HG03521 (cell line): ENCODE measurements around the gene SLC30A3.

ENCODE experiments used
- ATAC-seq: cut with Tn5 transposase; IDR thresholded peaks from one replicate; pipeline ENCODE4 v1.9.1; 2021; ENCODE audit warnings: mild to moderate bottlenecking, moderate library complexity; ENCODE audit not compliant: unreplicated experiment

Gene SLC30A3

DNA sequence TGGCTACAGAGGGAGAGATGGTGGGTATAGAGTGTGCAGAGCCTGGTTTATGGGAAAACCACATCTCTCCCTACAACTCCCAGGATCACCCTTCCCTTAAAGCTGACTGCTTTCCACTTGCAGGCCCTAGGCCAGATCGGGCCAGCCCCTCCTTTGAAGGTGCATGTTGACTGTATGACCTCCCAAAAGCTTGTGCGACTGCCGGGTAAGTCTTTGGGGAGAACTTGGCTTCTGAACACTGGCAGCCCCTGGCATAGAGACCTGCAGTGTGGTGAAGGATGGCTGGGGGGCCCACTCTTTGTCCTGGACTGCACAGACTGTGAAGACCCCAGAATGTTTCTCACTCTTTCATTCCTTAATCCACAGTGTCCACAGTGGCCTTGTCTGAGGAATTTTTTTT lies 26.2 kb downstream of the SLC30A3 start:
- no peak for ATAC-seq

DNA sequence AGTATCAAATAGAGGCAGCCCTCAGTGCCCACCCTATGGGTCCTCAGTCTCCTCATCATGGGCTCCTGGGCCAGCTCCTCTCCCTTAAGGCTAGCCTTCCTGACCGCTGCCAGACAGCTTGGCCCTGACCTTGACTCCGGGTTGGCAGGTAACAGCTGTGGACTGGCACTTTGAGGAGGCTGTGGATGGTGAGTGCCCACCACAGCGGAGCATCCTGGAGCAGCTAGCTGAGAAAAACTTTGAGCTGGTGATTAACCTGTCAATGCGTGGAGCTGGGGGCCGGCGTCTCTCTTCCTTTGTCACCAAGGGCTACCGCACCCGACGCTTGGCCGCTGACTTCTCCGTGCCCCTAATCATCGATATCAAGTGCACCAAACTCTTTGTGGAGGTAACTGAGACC lies 26.7 kb downstream of the SLC30A3 start:
- no peak for ATAC-seq

DNA sequence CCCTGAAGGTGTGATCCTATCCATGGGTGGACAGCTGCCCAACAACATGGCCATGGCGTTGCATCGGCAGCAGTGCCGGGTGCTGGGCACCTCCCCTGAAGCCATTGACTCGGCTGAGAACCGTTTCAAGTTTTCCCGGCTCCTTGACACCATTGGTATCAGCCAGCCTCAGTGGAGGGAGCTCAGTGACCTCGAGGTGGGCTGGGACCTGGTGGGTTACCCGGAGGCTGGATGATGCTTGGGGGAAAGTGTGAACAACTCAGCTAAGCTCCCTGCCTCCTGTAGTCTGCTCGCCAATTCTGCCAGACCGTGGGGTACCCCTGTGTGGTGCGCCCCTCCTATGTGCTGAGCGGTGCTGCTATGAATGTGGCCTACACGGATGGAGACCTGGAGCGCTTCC lies 29.5 kb downstream of the SLC30A3 start:
- no peak for ATAC-seq

- ATAC-seq = no peak
Measured at GRCh38 chr2:27231921-27232320, 30.9 kb downstream of the SLC30A3 start.

GRCh38 chr2:27227501-27227900 lies 35.3 kb downstream of the SLC30A3 start:
- ATAC-seq = no peak

- ATAC-seq = no peak
Measured at GRCh38 chr2:27225526-27225925, 37.3 kb downstream of the SLC30A3 start.

DNA sequence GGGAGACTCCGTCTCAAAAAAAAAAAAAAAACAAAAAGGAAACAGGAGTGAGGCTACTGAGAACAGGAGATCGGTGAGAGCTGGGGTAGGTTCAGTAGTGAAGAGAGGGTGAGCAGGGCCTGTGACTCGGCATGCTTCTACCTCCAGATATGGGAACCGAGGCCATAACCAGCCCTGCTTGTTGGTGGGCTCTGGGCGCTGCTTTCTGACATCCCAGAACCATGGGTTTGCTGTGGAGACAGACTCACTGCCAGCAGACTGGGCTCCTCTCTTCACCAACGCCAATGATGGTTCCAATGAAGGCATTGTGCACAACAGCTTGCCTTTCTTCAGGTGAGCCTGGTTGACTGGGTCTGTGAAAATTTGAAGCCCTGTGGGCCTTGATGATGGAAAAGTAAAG lies 39.4 kb downstream of the SLC30A3 start:
- ATAC-seq = no peak

GRCh38 chr2:27222407-27222806 lies 40.4 kb downstream of the SLC30A3 start:
- ATAC-seq = no peak

- ATAC-seq = no peak
Measured at GRCh38 chr2:27221166-27221565, 41.7 kb downstream of the SLC30A3 start.

DNA sequence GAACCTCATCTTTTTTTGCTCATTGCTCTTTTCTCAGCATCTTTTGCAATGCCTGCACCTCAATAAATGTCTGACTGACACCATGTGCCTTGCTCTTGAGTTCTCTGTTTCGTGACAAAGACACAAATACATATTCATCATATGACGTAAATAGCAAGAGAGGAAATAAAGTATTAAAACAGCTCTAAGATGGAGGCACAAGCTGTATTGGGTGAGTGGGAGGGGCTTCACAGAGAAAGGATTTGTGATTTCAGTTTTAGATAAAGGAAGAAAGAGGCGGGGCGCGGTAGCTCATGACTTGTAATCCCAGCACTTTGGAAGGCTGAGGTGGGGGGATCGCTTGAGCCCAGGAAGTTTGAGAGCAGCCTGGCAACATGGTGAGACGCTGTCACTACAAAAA lies 42.8 kb downstream of the SLC30A3 start:
- no peak for ATAC-seq

DNA sequence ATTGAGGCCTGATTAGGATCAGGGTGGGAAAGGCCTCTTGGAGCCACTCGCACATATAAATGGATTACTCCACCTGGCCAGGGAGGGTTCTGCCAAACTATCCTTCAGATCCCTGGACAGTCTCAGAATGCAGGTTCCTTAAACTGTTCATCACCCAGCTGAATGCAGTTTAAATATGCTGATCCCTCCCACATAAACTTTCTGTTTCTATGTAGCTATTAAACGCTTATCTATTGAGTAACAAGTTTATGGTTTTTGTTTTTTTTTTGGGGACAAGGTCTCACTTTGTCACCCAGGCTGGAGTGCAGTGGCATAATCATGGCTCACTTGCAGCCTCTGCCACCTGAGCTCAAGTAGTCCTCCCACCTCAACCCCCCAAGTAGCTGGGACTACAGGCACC lies 43.8 kb downstream of the SLC30A3 start:
- ATAC-seq = no peak

GRCh38 chr2:27218614-27219013 lies 44.2 kb downstream of the SLC30A3 start:
- ATAC-seq = no peak

DNA sequence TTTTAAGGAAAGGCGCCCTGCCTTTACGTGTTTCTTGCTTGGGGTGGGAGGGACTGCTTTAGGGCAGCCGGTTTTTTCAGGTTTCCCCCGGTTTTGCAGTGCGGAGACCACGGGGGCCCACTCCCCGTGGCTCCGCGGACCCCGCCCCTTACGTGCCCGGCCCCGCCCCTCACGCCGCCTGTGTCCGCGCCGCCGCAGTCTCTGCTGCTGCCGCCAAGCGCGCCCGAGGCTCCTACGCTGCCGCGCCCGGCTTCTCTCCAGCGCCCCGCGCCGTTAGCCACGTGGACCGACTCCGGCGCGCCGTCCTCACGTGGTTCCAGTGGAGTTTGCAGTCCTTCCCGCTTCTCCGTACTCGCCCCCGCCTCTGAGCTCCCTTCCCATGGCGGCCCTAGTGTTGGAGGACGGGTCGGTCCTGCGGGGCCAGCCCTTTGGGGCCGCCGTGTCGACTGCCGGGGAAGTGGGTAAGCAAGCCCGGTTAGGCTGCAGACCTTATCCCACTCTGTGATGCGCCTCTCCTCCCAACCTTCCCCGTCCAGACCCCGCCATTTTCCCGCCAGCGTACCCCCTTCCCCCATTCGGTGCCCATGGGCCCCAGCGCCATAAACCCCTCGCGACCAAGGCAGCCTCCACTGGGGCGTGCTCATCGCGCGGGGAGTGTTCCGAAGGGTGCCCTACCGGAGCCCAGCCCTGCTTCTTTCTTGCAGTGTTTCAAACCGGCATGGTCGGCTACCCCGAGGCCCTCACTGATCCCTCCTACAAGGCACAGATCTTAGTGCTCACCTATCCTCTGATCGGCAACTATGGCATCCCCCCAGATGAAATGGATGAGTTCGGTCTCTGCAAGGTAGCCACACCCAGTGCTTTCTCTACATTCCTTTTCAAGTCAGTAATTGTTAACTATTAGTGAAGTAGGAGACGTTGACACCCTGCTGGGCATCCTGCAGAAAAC lies 45.4 kb downstream of the SLC30A3 start, which contains the start of gene CAD:
Gene CAD (plus strand): TSS at position 197 of the 949 bp plus-strand sequence. CDS start 183 bp downstream, at position 380.
- peak; percentile 76 for ATAC-seq

- ATAC-seq = no peak
Measured at GRCh38 chr2:27216416-27217137, 46.3 kb downstream of the SLC30A3 start.

GRCh38 chr2:27214941-27215340 lies 47.9 kb downstream of the SLC30A3 start:
- no peak for ATAC-seq

DNA sequence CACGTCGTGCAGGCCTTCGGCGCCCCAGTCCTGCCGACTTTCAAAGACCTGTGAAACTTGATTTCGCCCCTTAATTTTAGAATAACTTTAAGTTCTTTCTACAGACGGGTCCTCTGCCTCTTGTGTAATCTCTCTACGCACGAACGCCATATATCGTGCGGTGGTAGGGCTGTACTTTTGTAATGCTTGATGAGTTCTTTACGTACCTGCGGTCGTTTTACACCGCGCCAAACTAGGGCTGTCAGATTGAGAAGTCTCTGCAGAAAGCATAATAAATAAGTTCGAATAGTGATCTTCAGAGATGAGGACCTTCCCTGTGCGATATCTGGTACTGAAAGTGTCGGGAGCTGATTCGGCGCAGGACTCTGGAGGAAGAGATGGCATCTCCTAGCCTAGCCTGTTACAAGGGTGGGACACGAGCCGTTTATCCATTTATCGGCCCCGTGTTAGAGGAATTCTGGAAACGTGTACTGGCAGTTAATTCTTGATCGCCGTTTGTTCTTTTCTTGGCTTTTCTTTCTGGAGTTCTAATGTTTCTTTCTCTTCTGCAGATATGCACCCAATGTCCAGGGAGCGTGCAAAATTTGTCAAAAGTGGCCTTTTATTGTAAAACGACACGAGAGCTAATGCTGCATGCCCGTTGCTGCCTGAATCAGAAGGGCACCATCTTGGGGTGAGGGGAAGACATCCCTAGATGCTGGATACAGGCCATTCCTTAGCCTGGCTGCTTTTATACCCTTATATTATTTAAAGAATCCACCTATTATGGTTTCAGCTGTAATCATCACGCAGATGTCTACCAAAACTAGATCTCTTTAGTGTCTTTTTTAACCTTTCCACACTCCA lies 50.0 kb downstream of the SLC30A3 start:
- peak; percentile 7 for ATAC-seq

DNA sequence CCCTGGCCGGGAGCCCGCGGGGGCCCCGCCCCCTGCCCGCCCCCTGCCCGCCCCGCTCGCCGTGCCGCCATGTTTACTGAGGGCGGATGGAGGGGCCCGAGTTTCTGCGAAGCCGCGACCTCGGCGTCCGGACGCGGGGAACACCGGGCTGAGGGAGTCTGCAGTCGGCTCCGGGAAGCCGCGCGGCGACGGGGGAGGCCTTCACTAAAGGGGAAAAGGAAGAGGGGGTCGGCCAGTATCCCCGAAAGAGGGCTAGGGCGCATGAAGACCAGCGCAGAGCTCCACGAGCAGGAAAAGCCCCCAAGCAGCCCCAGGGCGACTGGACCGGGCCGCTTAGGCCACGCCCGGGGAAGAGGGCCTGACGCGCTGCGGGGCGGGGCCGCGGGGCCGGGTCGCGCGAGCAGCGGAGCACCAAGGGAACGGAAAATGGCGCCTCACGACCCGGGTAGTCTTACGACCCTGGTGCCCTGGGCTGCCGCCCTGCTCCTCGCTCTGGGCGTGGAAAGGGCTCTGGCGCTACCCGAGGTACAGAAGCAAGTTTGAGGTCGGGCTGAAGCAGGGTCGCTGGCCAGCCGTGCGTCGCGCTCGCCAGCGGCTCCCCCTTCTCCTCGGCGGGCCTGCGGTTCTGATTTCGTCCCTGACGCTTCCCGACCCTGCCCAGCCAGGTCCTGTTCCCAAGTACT lies 50.8 kb downstream of the SLC30A3 start, which contains the start of the genes ATRAID and SLC5A6:
Gene ATRAID (plus strand): TSS at position 99 of the 683 bp plus-strand sequence. CDS start 328 bp downstream, at position 427.
Gene SLC5A6 (minus strand): TSS at position 326 of the 683 bp plus-strand sequence. CDS start 4,618 bp downstream, outside the sequence.
- ATAC-seq = peak; percentile 78

DNA sequence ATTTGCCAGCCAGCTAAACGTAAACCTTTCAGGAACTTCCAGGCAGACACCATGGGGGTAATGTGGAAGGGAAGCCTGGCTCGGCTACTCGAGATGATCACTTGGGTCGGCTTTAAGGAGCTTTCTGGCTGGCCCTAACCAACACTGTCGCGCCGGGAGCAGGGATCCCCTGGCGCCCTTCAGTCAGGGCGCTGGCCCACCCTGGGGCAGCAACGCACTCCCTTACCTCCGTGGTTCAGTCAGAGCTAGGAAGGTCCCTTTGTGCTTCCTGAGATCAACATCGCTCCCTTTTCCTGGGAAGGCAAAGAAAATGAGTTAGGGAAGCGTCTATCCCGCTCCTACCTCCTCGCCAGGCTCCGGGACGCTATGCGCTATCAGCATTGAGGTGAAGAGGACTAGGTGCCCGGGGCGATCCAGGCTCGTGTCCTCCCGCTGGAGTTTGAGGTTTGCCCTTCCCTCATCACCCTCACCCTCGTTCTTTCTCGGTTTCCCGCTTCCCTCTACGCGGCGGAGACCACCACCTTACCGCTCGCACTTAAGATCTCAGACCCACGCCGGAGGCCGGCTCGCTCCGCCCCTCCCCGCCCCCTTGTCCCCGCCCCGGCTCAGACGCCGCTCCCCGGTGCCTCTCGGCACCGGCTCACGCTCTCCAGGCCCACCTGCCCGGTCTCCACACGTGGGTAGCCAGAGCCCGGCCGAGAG lies 51.5 kb downstream of the SLC30A3 start:
- ATAC-seq = peak; percentile 2

DNA sequence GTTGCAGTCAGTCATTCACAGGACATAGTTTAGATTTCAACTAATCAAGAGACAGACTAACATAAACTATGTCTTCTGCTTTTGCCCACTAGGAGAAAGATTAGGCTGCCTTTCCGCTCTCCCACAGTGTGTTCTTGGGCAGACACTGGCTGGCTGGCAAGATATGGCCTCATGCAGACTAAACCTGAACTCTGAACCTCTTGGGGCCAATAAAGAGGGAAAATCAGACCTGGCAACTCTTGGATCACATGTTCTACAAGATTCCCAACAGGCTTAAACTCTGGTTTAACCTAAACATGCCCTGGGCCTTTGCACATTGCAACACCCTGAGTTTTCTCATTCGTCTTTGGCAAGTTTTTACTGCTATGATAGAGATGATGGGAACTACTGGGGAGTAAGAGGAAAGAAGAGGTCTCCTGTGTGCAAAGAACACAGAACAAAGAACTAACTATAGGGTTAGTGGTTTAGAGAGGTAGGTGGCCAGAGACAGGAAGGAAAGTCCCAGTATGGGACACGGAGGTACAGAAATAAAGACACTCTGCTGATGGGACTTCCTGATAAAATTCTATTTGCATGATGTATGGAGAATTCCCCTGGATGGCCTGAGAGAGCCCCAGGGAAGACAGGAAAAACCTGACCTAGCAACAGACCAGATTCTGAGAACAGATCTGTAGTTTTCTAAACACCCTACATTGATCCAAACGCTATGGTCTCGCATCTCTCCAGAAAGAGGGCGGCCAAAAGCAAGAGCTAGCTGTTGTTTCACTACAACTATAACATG lies 53.0 kb downstream of the SLC30A3 start:
- no peak for ATAC-seq
